GM18499 (cell line): ENCODE measurements around the gene NOL4L.
A peak's percentile ranks its signal among the peaks of the same experiment; 100 is the strongest.
"Not testable (repeated sequence)": the region's sequence is repeated elsewhere in the genome, so short reads cannot be mapped to it uniquely, and the experiment has no call there.

ENCODE experiments used
- ATAC-seq: cut with Tn5 transposase; IDR thresholded peaks from one replicate; pipeline ENCODE4 v1.9.1; 2021; ENCODE audit warnings: moderate number of reproducible peaks; ENCODE audit not compliant: insufficient read depth, unreplicated experiment

Gene NOL4L

DNA sequence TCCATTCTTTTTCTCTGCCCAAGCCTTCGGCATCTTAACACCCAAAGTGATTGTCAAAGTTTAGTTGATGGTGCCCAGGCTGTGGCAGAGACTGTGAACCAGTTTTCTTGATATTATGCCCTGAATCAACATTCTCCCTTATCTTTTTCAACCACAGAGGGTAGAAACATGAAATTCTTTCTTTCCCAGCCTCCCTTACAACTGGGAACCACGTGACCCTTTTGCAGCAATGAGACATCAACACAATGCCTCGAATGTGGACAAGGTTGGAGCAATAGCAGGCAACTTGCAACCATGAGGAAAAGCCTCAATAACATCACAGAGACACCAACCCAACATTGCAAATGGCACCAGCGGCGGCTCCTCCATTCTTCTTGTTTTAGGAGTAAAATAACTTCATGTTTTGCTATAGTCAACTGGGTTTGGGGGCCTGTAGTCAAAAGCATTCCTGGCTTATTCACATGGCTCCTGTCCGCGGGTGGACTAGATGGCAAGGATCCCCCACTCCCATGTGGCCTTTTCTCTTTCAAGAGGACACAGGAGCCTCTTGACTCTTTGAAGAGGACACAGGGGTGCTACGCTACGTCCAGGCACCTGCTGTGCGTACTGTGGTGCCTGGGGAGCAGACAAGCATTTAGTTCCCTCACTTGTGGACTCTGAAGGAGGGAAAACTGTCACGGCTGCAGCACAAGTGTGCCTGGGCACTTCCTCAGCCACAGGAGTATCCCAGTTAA lies 90.5 kb downstream of the NOL4L start:
- ATAC-seq: no peak

DNA sequence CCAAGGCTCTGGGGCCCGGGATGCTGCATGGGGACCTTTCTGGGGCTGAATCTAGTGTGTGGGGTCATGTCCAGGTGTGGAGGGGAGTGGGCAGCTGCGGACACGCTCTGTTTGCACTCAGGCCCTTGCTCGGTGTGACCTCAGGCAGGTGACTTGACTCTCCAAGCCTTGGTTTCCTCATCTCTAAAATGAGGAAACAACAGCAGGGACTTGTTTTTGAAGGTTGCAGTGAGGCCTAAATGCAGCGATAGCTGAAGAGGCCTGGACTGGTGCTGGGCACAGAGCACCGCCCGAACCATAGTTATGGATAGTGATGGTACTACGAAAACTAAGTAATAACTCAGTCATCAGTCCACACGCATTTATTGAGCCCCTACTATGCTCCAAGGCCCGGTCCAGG lies 91.8 kb downstream of the NOL4L start:
- no peak for ATAC-seq

DNA sequence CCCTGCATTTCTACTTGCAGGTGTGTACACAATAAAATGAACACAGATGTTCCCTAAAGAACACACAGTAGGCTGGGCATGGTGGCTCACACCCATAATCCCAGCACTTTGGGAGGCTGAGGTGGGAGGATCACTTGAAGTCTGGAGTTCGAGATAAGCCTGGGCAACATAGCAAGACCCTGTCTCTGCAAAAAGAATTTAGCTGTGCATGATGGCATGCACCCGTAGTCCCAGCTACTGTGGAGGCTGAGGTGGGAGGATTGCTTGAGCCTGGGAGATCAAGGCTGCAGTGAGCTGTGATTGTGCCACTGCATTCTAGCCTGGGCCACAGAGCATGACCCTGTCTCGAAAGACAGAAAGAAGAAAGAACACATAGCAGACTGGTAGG lies 93.4 kb downstream of the NOL4L start:
- not testable (repeated sequence) for ATAC-seq

DNA sequence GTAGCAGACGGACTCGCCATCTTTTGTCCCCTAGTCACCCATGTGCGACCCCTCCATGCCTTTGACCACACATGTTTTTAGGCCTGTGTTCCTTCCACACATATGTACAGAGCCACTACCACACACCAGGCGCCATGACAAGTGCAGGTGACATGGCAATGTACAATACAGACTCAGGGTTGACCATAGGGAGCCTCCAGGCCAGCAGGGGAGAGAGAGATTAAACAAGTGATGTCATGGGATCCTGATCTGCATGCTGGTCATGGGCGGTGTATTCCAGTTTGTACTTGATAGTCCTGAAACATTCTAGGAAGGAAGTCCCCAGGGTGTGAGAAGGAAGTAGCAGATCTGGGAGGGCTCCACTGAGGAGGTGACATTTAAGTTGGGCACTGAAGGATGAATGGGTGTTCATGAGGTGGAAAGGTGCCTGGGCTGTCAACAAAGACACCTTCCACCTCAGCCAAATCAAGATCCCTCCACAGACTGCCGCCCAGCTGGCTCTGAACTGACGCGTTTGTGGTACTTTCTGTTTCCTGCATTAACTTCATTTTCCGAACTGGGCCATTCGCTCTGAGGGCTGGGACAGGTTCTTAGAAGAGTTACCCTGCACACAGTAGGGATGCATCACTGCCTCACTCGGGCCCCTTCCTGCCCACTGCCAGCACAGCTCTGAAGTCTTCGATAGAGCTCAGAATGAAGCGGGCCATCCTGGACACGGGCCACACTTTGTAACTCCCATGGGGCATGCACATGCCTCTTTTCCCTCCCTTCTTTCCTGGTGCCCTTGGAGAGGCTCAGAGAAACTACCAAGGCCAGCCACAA lies 94.0 kb downstream of the NOL4L start:
- ATAC-seq: no peak

DNA sequence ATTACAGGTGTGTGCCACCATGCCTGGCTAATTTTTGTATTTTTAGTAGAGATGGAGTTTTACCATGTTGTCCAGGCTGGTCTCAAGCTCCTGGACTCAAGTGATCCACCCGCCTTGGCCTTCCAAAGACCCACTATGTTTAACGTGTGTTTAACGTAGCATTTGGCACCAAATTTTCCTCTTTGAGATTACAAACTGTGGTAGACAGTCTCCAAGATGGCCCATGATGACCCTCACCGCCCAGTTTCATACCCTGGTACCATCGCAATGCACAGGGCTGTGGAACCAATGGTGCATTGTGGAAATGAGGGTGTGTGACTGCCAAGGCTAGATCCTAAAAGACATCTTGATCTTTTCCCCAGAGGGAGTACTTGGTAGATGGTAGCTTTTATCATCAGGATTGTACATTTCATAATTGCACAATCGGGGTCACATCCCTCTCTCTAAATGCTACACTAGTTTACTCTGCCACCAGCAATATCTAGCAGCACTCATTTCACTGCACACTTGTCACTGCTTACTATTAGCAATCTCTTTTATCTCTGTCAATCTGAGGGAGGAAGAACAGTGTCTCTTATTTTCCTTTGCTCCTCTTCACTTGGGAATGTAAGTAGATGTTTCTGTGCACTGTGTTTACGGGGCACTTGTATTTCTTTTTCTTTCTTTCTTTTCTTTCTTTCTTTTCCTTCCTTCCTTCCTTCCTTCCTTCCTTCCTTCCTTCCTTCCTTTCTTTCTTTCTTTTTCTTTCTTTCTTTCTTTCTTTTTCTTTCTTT lies 96.9 kb downstream of the NOL4L start:
- no peak for ATAC-seq

DNA sequence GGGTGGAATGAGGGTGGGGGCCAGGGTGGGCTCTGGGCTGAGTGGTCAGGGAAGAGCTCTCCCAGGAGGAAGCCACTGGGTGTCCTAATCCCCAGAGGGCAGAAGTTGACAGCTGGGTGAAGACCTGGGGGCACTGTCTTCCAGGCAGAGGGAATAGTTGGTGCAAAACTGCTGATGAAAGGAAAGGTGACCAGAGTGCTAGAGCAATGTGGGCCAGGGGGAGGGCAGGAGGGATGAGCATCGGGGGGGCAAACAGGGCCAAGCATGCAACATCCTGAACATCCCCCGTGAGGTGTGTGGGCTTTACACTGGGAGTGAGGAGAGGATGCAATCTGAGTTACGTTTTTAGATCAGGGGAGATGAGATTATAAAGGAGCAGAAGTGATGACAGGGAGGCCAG lies 97.8 kb downstream of the NOL4L start:
- no peak for ATAC-seq

DNA sequence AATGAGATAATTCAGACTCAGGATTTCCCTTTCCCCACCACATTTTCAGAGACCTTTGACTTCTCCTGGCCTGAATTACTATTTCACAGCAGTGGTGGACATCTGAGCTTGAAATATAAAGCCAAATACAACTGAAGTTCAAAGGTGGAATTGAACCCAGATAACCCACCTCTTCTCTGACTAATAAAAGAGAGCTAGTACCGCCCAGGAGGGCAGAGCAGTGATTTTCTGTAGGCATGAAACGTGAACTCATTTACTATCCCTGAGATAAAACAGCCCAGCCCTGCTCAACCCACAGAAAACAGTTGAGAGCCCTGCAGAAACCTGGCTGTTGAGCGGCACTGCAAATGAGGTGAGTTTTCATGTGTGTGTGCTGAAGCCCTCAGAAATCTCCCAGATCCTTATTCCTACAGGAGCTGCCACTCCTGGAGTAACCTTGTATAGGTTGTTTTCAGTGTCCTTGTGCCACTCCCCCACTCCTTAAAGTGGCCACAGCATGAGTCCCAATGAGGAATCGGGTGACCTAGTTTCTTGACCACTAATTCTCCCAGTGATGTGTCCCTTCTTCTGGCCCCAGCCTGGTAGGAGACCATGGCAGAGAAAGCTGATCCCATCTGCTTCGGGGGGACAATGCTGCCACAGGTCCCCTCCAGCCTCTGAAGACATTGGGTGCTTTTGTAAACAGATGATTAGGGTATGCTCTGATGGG lies 99.2 kb downstream of the NOL4L start:
- no peak for ATAC-seq

DNA sequence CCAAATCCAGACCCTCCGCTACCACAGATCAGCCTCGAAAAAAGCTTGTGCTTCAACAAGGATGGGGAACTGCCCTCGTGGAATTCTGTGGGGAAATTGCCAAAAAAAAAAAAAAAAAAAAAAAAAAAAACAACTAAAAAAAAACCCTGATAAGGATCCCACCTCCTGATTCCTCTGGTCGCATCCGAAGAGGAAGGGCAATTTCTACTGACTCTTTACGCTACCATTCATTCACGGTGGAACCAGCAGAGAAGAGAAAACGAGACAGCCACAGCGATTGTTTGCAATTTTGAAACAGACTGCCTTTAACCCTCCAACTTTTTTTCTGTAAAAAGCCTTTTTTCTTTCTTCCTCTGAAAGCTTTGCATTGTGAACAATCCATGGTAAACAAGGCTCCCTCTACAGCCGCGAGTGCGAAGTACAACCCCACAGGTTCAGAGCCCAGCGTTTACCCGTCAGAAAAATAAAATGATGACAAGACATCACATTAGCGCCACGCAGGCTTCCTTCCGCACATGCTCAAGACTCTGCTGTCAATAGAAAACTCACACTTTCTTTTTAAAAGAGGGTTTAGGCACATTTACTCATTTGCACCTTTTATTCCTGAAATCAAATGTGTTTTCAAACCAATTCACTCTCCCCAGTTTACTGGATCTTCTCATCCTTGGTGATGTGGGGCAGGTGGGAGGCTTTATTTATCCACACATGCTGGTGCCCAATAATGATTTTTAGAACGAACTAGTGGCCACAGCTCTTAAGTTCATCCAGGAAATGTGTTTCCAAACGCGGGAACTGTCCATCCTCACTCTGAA lies 100.0 kb downstream of the NOL4L start:
- ATAC-seq: peak; percentile 60

DNA sequence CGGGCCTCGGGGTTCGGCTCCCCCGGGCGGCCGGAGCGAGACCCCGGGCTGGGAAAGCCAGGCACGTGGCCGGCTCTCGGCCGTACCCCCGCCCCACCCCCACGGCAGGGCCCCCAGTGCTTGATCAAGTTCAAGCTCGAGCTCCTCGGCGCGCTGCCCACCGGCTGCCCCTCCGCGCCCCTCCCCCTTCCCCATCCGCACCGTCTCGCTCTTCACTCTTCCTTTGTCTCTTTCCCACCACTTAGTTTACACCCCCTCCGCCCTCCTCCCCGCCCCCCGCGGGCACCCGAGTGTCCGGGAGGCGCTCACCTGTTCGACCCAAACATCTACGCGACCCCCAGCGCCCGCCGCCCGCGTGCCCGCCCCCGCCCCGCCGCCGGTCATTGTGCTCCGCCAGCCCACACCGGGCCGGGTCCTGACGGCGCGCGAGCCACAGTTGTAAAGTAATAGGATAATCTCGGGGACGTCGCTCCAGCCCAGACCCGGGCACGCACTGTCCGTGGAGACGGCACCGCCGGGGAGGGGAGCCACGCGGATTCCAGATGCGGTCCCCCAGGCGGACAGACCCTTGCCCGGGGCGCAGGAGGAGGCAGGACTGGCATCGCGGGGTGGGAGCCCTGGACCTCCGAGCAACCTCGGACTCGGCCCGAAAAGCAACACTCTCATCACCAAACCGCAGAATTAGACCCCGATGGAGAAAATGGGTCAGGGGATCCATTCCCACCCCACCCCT lies 100.7 kb downstream of the NOL4L start:
- ATAC-seq: no peak

DNA sequence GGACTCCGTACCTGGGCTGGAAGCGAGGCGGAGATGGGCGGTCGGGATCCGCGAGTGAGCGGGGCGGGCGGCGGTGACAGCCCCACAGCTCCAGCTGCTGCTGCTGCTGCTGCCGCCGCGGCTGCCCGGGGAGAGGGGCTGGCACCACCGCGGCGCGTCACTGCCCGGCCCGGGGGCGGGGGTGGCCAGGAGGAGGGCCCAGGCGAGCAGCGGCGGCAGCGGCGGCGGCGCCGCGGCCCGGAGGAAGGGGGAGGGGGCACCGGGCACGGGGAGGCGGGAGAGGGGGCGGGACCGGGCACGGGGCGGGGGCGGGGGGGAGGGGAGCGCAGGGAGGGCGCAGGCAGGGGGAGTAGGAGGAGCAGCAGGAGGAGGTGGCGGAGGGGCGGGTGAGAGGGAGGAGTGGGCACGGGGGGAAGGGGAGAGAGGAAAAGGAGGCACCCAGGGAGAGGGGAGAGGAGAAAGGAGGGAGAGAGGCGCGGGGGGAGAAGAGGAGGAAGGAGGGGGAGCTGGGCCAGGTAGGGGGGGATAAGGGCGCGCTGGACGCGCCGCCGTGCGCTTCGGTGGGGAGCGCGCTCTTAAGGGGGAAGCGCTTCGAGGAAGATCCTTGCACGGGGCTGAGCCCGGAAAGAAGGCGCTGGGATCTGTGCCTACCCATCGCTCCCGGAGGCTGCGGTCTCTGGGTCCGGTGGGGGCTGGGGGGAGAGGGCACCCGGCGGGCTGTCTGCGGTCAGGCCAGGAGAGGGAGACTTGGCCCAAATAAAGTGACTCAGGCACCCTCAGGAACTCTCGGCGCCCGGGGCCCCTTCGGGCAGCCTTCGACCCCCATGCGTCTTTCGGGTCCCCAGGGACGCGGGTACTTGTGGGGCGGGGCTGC lies 101.5 kb downstream of the NOL4L start:
- ATAC-seq: no peak

DNA sequence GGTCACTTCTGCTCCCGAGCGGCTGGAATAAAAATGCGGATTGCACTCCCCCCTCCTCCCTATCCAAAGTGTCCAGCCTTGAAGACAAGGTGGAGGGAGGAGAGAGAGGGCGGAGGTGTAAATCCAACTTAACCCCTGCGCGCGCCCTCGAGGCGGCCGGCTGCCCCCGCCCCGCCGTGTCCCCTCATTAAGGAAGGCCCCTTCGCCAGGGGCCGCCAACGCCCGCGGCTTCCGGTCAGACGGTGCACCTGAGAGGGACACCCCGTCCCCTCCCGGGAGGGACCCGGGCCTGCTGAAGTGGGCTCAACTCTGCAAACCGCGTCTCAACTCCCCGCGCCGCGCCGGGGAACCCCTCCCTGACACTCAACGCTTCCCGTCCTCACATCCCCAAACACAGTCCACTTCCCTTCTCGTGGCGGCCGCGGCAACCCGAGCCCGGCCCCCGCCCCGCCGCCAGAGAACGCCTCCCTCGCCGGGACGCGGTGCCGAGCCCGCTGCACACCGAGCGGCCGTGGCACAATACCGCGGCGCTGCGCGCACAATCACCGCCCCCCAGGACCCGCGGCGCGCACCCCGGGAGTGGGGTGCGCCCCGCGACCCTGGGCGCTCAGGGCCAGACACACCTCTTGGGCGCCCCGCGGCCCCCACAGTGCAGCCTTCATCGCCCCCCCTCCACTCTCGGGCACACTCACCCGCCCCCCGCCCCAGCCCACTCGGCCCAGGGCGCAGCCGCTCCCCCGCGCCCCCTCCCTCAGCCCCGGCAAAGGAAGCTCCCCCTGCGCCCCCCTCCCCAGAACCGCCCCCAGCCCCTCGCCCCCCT lies 102.5 kb downstream of the NOL4L start:
- ATAC-seq: no peak

DNA sequence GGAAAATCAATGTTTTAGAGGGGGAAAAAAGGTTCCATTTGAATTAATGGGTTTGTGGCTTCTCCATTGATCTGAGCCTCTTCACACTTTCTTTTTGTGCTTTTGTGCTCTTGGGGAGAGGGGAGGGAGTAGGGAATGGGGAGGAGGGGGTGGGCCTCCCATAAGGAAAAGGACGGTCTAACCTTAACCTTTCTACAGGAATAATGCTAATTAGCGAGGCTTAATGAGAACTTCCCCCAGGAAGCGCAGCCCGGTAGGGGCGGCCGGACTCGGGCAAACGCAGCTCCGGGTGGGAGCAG lies 103.0 kb downstream of the NOL4L start:
- no peak for ATAC-seq

DNA sequence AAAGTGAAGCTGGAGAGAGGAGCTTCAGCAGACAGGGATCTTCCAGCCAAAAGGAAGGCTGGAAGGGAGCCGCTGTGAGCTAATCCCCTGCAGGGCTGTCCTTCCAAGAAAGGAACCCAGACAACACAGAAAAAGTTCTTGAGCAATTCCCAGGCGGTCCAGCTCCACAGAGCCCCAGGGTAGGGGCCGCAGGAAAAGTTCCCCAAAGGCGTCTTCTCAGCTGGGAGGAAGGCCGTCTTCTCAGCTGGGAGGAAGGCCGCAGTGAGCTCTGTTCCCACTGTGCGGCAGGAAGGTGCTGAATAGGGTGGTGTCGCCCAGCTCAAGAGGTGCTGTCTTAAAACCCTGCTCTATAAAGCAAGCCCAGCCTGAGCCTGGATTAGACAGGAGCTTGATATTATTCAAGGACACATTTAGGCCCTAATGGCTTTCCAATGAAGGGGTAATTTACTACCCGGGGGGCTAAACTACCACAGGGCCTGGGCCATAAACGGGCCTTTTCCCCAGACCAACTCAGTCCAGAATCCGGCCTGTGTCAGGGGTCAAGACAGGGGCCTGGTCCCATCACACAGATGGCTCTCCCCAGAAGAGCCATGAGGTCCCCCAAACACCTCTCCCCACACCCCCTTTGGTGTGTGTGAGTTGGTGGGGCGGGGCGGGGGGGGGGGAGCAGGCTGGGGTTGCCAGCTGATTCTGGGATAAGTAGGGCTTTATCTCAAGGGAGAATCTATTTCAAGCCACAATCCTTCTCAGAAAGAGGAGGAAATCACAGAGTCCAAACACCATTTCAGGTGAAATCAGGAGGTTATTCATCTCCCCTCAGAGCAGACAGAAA lies 103.6 kb downstream of the NOL4L start:
- ATAC-seq: no peak

DNA sequence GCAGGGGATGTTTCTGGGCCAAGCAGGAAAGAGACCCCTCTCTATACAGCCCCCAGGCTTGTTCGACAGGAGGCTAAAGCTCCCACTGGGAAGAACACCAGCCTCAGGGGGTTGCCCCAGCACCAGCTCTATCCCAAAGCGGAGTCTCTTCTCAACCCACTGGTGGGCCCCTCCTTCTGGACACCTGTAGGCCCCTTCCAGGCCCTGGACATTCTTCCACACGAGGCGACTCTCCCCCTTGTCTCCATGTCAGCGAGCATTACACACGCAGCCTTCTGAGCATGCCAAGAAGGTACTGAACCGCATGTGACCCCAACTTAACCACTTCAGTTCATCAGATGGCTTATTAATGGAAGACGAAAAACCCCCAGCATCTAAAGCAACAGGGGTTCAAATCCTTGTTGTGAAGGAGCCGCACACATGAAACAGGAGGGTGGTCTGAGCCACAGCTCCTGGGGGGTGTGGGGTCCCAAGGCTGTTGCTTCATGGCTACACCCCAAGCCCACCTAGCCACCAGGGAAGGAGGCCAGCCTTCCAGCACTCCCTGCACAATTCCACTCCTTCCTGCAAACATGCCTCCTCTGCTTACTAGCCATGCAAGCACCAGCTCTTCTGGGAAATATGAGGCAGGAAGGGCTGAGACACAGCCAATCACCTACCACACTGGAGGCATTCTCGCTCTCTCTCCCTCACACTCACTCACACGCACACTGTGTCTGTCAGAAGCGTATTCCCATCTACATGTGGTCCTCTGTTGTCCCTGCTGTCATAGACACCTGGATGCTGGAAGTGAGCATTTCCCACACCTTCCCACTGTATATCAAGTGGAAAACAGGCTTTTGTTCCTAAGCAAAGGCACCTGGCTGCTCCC lies 104.5 kb downstream of the NOL4L start:
- ATAC-seq: no peak

DNA sequence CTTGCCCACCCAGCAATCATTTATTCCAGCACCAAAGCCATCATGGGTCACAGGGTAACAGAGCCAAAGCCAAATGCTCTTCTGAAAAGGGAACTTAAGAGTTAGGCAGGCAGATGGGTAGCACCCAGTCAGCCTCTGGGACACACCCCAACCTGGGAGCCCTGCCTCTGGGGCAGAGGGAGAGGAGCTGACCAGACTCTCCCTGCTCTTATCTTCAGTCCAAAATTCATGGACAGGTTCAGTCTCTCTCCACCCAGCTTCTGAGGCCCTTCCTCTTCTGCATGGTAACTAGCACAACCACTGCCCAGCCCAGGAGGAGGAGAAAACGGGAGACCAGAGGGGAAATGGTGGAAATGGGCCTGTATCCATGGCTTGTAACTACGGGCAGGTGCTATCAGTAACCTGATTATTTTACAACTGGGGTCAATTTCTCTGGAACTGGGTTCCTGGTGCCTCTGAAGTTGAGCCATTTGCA lies 105.4 kb downstream of the NOL4L start:
- ATAC-seq: no peak

DNA sequence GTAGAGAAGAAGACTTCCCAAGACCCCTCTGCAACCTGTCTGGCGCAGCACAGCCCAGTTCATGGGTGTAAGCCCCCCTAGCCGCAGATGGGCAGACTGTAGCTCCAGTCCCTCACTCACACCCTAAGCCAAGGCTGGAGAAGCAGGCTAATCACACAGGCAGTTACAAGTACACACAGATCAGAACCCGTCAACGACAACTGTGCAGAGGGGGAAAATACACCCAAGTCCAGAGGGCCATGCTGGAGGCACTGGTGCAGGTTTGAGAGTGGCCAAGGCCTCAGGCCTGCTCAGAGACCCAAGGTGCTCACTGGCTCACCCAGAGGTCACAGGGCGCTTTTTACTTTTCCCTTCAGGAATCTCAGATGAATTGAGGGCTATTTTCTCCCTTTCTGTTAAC lies 106.1 kb downstream of the NOL4L start:
- ATAC-seq: no peak
